Measurements from ENCODE around the gene PCDHGC3. TPM values are rescaled to one million over a fixed set of nuclear protein-coding genes. Genes with fewer than 3 reads are reported as not detected.

PCDHGC3 gene
- total and polyA plus RNA-seq, 2 of the 13 experiments (the other 11 are each of a cell fraction or from before 2014, with no cell fraction given), result 0.20 to 0.30 TPM

- TF ChIP-seq ARID2 (CRISPR knock-in tag; IDR thresholded peaks at IDR 0.05; ENCODE audit: borderline replicate concordance), result no peak
- no peak for TF ChIP-seq ZBTB7B (CRISPR knock-in tag; IDR thresholded peaks at IDR 0.05)
- peak; percentile 56; the same call in 1 of the 2 replicates for TF ChIP-seq MXD4 (CRISPR knock-in tag; IDR thresholded peaks at IDR 0.05)
- no peak for TF ChIP-seq ZUFSP (CRISPR knock-in tag; IDR thresholded peaks at IDR 0.05; ENCODE audit: borderline replicate concordance)
- no peak; the same call in 1 of the 2 replicates for TF ChIP-seq ZSCAN25 (CRISPR knock-in tag; IDR thresholded peaks at IDR 0.05)
- peak; percentile 50; the same call in 1 of the 2 replicates for TF ChIP-seq ZBTB25 (CRISPR knock-in tag; IDR thresholded peaks at IDR 0.05)
- TF ChIP-seq MED8 (CRISPR knock-in tag; IDR thresholded peaks at IDR 0.05; ENCODE audit: insufficient replicate concordance), result no peak
- no peak for TF ChIP-seq POLR2AphosphoS2 (IDR thresholded peaks at IDR 0.05; ENCODE audit: low read depth, low read length)
- no peak for TF ChIP-seq SRY (CRISPR knock-in tag; IDR thresholded peaks at IDR 0.05)
- no peak for TF ChIP-seq NCOA5 (CRISPR knock-in tag; IDR thresholded peaks at IDR 0.05)
- 0 out of 2 replicates have a peak, but pooled peaks have one; percentile 55 for TF ChIP-seq HOXA3 (CRISPR knock-in tag; IDR thresholded peaks at IDR 0.05)
- TF ChIP-seq ELF3 (CRISPR knock-in tag; IDR thresholded peaks at IDR 0.05), result peak; percentile 77
- peak; percentile 23 for TF ChIP-seq ZFP91 (CRISPR knock-in tag; IDR thresholded peaks at IDR 0.05; ENCODE audit: borderline replicate concordance)
- peak; percentile 69; the same call in 1 of the 2 replicates for TF ChIP-seq MYC (CRISPR knock-in tag; IDR thresholded peaks at IDR 0.05; ENCODE audit: borderline replicate concordance)
- TF ChIP-seq RXRA (CRISPR knock-in tag; IDR thresholded peaks at IDR 0.05), result peak; percentile 91
- no peak for TF ChIP-seq ZHX1 (CRISPR knock-in tag; IDR thresholded peaks at IDR 0.05; ENCODE audit: low read depth)
- no peak for TF ChIP-seq ZFX (CRISPR knock-in tag; IDR thresholded peaks at IDR 0.05; ENCODE audit: low read depth)
- 0 out of 2 replicates have a peak, but pooled peaks have one; percentile 73 for TF ChIP-seq ZNF224 (CRISPR knock-in tag; IDR thresholded peaks at IDR 0.05)
- no peak for TF ChIP-seq NCOA1 (CRISPR knock-in tag; IDR thresholded peaks at IDR 0.05)
- TF ChIP-seq HNF4A (CRISPR knock-in tag; IDR thresholded peaks at IDR 0.05), result peak; percentile 77
- no peak for TF ChIP-seq ZNF619 (CRISPR knock-in tag; IDR thresholded peaks at IDR 0.05)
These were observed 49.1 kb downstream of the PCDHGC3 start (continued) for GRCh38 chr5:141524604-141525597.
